Progenitor cell of endocrine pancreas (in vitro differentiated cells): ENCODE data around the gene PRSS12. TPM values are rescaled to one million over a fixed set of nuclear protein-coding genes. Genes with fewer than 3 reads are reported as not detected.

ENCODE experiments used
- DNase-seq: peaks from one replicate; pipeline ENCODE4 v3.0.0; 2021; ENCODE audit warnings: low spot score; ENCODE audit not compliant: unreplicated experiment
- H3K27ac Mint-ChIP-seq: 2 replicates; pipeline ENCODE4 v1.8.0; 2021; ENCODE audit warnings: mild to moderate bottlenecking, moderate library complexity, mixed read lengths
- H3K27me3 Mint-ChIP-seq: 2 replicates; pipeline ENCODE4 v1.8.0; 2021; ENCODE audit warnings: mixed read lengths
- H3K36me3 Mint-ChIP-seq: 2 replicates; pipeline ENCODE4 v1.8.0; 2022; ENCODE audit warnings: mixed read lengths; ENCODE audit not compliant: insufficient read depth
- H3K4me1 Mint-ChIP-seq: 2 replicates; pipeline ENCODE4 v1.8.0; 2021; ENCODE audit warnings: low read depth, mixed read lengths
- H3K4me3 Mint-ChIP-seq: 2 replicates; pipeline ENCODE4 v1.8.0; 2021; ENCODE audit warnings: low read depth, mild to moderate bottlenecking, moderate library complexity, mixed read lengths
- H3K9me3 Mint-ChIP-seq: 2 replicates; pipeline ENCODE4 v1.8.0; 2021; ENCODE audit warnings: low read depth, mixed read lengths
- total RNA-seq: library from RNA; stranded (reverse); gene quantifications from 2 replicates; pipeline ENCODE4 v1.2.1, GENCODE V29; 2021
- TF ChIP-seq, protein P1 (sequence below): fragments of 200-600 bp; sonication (generic); IDR thresholded peaks from one replicate; pipeline ENCODE4 v1.5.0; 2021; ENCODE audit warnings: antibody characterized with exemption, mild to moderate bottlenecking; ENCODE audit not compliant: unreplicated experiment

Gene PRSS12
- total RNA-seq, 1 donor from 2014 or later = 3.4 TPM

DNA sequence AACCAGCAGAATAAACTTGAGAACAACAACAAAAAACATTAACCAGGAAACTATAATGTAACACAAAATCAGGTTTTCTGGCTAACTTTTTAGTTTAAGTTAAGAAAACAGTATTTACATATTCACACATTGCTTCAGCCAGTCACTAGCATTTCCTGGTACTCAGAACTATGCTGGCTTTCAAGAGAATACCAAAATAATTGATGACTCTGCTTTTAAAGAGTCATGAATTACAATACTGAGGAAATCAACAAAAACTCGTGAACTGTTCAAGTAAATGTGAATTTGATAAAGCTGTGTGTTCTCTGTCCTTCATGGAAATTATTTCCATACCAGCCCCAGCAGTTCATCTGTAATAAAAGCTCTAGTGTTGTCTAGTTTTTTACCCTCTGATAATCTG, 27.4 kb downstream of the PRSS12 start:
- Mint-ChIP-seq H3K36me3 (no peaks in the 10 kb centered on the region), H3K27ac (no peak overlapping the region), H3K9me3 (no peaks in the 10 kb centered on the region), H3K4me3 (no peak overlapping the region), H3K27me3 (no peaks in the 10 kb centered on the region), H3K4me1 (peaks cover 3% of the 10 kb centered on the region)
- DNase-seq = no peak
- TF ChIP-seq, protein P1, sequence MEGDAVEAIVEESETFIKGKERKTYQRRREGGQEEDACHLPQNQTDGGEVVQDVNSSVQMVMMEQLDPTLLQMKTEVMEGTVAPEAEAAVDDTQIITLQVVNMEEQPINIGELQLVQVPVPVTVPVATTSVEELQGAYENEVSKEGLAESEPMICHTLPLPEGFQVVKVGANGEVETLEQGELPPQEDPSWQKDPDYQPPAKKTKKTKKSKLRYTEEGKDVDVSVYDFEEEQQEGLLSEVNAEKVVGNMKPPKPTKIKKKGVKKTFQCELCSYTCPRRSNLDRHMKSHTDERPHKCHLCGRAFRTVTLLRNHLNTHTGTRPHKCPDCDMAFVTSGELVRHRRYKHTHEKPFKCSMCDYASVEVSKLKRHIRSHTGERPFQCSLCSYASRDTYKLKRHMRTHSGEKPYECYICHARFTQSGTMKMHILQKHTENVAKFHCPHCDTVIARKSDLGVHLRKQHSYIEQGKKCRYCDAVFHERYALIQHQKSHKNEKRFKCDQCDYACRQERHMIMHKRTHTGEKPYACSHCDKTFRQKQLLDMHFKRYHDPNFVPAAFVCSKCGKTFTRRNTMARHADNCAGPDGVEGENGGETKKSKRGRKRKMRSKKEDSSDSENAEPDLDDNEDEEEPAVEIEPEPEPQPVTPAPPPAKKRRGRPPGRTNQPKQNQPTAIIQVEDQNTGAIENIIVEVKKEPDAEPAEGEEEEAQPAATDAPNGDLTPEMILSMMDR = no peak

DNA sequence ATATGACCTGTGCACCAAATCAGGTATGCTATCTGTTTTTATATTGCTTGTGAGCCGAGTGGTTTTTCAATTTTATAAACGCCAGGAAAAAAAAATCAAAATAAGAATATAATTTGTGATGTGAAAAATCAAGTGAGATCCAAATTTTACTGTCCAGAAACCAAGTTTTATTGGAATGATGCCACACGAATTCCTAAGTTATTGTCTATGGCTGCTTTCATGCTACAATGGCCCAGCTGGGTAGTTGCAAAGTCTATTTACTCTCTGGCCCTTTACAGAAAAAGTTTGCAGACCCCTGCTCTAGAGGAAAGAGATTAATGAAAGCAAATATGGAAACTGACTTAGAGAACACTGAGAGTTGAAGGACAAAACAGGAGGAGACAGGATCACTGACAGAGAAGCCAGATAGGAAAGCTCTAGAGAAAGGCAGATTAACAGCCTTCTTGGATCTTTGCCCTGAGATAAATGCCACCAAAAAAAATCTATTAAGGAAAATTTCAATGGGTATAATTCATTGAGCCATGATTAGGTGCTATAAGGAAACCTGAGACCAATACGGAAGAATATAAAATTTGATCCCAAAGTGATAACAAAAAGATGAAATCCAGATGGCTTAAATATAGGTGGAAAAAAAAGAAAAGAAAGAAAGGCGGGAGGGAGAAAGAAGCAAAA, 29.8 kb downstream of the PRSS12 start:
- H3K27me3 Mint-ChIP-seq = no peaks in the 10 kb centered on the region
- H3K4me3 Mint-ChIP-seq = no peak overlapping the region
- DNase-seq = no peak
- H3K9me3 Mint-ChIP-seq = no peaks in the 10 kb centered on the region
- H3K36me3 Mint-ChIP-seq = no peaks in the 10 kb centered on the region
- H3K4me1 Mint-ChIP-seq = no peaks in the 10 kb centered on the region
- TF ChIP-seq, protein P1 = no peak
- H3K27ac Mint-ChIP-seq = no peak overlapping the region

DNA sequence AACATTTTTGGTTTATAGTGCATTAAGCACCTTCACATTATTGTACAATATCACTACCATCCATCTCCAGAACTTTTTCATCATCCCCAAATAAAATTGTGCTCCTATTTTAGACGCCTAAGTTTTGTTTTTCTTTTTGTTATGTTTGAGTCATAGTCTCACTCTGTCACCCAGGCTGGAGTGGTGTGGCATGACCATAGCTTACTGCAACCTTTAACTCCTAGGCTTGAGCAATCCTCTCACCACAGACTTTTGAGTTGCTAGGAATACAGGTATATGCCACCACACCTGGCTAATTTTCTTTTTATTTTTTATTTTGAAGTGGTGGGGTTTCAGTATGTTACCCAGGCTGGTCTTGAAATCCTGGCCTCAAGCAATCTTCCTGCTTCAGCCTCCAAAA, 33.9 kb downstream of the PRSS12 start:
- Mint-ChIP-seq H3K9me3 (no peaks in the 10 kb centered on the region), H3K27ac (peak overlapping the region; percentile 74), H3K4me1 (no peaks in the 10 kb centered on the region), H3K36me3 (no peaks in the 10 kb centered on the region), H3K4me3 (no peak overlapping the region), H3K27me3 (no peaks in the 10 kb centered on the region)
- TF ChIP-seq, protein P1 = no peak
- no peak for DNase-seq

DNA sequence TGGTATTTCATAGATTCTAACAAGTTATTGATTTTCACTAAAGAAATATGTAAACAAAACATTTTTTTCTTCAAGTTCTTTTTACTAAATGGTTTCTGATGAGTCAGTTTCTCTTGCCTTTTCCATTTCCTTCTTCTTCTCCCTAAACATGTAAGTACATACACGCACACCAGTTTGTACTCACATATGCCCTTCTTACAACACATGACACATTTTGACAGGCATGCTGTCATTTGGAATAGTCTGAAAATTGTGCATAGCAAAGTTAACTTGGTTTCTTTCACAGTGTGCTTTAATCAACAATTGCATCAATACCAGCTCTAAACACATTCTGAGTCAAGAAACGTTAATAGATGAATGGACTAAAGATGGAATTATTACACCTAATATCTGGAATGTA, 35.1 kb downstream of the PRSS12 start:
- no peak overlapping the region for H3K27ac Mint-ChIP-seq
- TF ChIP-seq, protein P1 = no peak
- H3K4me3 Mint-ChIP-seq = no peak overlapping the region
- DNase-seq = no peak
- no peaks in the 10 kb centered on the region for H3K9me3 Mint-ChIP-seq
- H3K36me3 Mint-ChIP-seq = no peaks in the 10 kb centered on the region
- no peaks in the 10 kb centered on the region for H3K27me3 Mint-ChIP-seq
- no peaks in the 10 kb centered on the region for H3K4me1 Mint-ChIP-seq

DNA sequence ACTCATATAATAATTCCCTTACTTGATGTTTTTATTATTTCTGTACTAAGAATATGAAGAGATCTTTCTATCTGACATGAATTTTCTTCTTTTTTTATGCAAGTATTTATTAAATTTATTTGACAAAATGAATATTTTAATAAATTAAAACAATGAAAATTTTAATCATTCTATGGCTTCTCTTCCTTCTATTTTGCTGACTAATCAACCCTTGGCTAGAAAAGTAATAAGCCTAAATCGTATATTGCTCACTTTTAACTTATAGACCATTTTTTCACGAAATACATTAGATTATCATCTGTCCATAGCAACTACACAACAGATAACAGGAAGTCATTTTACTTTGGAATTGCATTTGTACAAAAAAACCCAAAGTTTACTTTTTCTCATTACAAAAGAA, 38.6 kb downstream of the PRSS12 start:
- Mint-ChIP-seq H3K4me3 (no peak overlapping the region), H3K9me3 (no peaks in the 10 kb centered on the region), H3K36me3 (no peaks in the 10 kb centered on the region), H3K4me1 (no peaks in the 10 kb centered on the region), H3K27me3 (no peaks in the 10 kb centered on the region), H3K27ac (no peak overlapping the region)
- TF ChIP-seq, protein P1 = no peak
- DNase-seq = no peak
